AG09319 (cell line): ENCODE measurements around the gene GOLT1B.

ENCODE experiments used
- DNase-seq: peaks from one replicate; pipeline ENCODE4 v3.0.0-alpha.2; 2010; ENCODE audit warnings: low read depth; ENCODE audit errors: extremely low read depth
- CTCF ChIP-seq: IDR thresholded peaks from 2 replicates; pipeline ENCODE4 v1.5.1; 2011; ENCODE audit warnings: low read depth, mild to moderate bottlenecking, inconsistent platforms, low read length, moderate library complexity

The GOLT1B gene

GRCh38 chr12:21538061-21538653, 36.6 kb downstream of the GOLT1B start:
- no peak for DNase-seq
- TF ChIP-seq CTCF = no peak

- DNase-seq = no peak
- no peak for TF ChIP-seq CTCF
These were observed 38.2 kb downstream of the GOLT1B start for GRCh38 chr12:21539797-21540196.

- DNase-seq = no peak
- TF ChIP-seq CTCF = no peak
These were observed 40.2 kb downstream of the GOLT1B start for GRCh38 chr12:21541773-21542172.

GRCh38 chr12:21542403-21542802, 40.8 kb downstream of the GOLT1B start:
- no peak for DNase-seq
- TF ChIP-seq CTCF = no peak

GRCh38 chr12:21543151-21543550, 41.6 kb downstream of the GOLT1B start:
- TF ChIP-seq CTCF = no peak
- DNase-seq = no peak

GRCh38 chr12:21545557-21545956, 44.0 kb downstream of the GOLT1B start:
- TF ChIP-seq CTCF = no peak

GRCh38 chr12:21546716-21547115, 45.1 kb downstream of the GOLT1B start:
- no peak for TF ChIP-seq CTCF
- no peak for DNase-seq

More at GRCh38 chr12:21545557-21545956, 44.0 kb downstream of the GOLT1B start:
- no peak for DNase-seq
